ENCODE data around the gene MPC1L. TPM values are rescaled to one million over a fixed set of nuclear protein-coding genes. Genes with fewer than 3 reads are reported as not detected.

The MPC1L gene
- total and polyA plus RNA-seq, 9 of the 15 experiments (the other 6 are each of a cell fraction or from before 2014, with no cell fraction given), result not detected

- 90% methylated on average over 5 of the region's 5 CpGs for WGBS (ENCODE audit: insufficient coverage, low coverage, missing lambda C conversion rate)
- Histone ChIP-seq H2AFZ (ENCODE audit: low read depth, low read length) (no peak overlapping the region), H3K79me2 (ENCODE audit: control insufficient read depth, insufficient read depth, low read length) (no peaks in the 10 kb centered on the region), H3K9ac (ENCODE audit: insufficient read depth in 1 of 2, low read depth in 2 of 2, low read length in 2 of 2) (no peak overlapping the region), H3K27ac (ENCODE audit: extremely low read depth, low read depth, low read length) (no peak overlapping the region), H3K36me3 (ENCODE audit: control insufficient read depth, insufficient read depth, low read length) (peaks cover 41% of the 10 kb centered on the region; the same call in 2 of the 3 replicates), H4K20me1 (replicated peaks; ENCODE audit: control insufficient read depth, insufficient read depth, low read length) (no peaks in the 10 kb centered on the region), H3K4me2 (ENCODE audit: insufficient read depth, low read length) (no peak overlapping the region), H3K4me1 (replicated peaks in 1 of 2; ENCODE audit: control insufficient read depth in 2 of 2, insufficient read depth in 2 of 2, low read length in 2 of 2) (no peaks in the 10 kb centered on the region), H3K9me1 (ENCODE audit: control insufficient read depth, insufficient read depth, low read length) (no peaks in the 10 kb centered on the region), H3K4me3 (no peak overlapping the region), H3K27me3 (ENCODE audit: control insufficient read depth in 2 of 2, insufficient read depth in 2 of 2, low read length in 2 of 2) (no peaks in the 10 kb centered on the region), H3K9me3 (replicated peaks; ENCODE audit: control insufficient read depth, insufficient read depth, low read depth, low read length) (no peaks in the 10 kb centered on the region)
- ChIA-PET POLR2A (interaction anchor here (1.1 kb wide), 1 partner anchor 57 kb away, joined by 5 read pairs; no protein-coding TSS in a partner anchor), CTCF (ENCODE audit: low intra/inter-chr PET ratio) (no interaction called here)
- intact Hi-C loops (cut with micrococcal nuclease) (no loop called here), in situ Hi-C loops (cut with MboI) (no loop called here)
- TF ChIP-seq CEBPB (tag; IDR thresholded peaks at IDR 0.05), result 0 out of 2 replicates have a peak, but pooled peaks have one; percentile 47
- no peak for TF ChIP-seq CEBPG (CRISPR knock-in tag; IDR thresholded peaks at IDR 0.05)
- 0 out of 4 replicates have a peak, but pooled peaks have one; percentile 22 to 26 for TF ChIP-seq CEBPG (tag; conservative IDR thresholded peaks at IDR 0.05 in 1 of 2, IDR thresholded peaks at IDR 0.05 in 1 of 2)
- TF ChIP-seq ZNF551 (CRISPR knock-in tag; IDR thresholded peaks at IDR 0.05), result no peak
- ATAC-seq (no peak), DNase-seq (ENCODE audit: extremely low read depth in 1 of 4, low spot score in 3 of 4) (no peak), FAIRE-seq (no peak)
- no TSS peak for BruUV-seq (replicated peaks)
Observed at GRCh38 chrX:40628506-40628905, 5.3 kb downstream of the MPC1L start.

GRCh38 chrX:40632199-40632598 is 9.0 kb downstream of the MPC1L start:
- ChIA-PET POLR2A (no interaction called here), CTCF (ENCODE audit: low intra/inter-chr PET ratio) (no interaction called here)
- Histone ChIP-seq H3K9me1 (ENCODE audit: control insufficient read depth, insufficient read depth, low read length) (no peaks in the 10 kb centered on the region), H3K4me2 (ENCODE audit: insufficient read depth, low read length) (no peak overlapping the region), H3K36me3 (ENCODE audit: control insufficient read depth, insufficient read depth, low read length) (peaks cover 75% of the 10 kb centered on the region; the same call in 2 of the 3 replicates), H3K27ac (ENCODE audit: extremely low read depth, low read depth, low read length) (no peak overlapping the region), H2AFZ (ENCODE audit: low read depth, low read length) (no peak overlapping the region), H3K4me1 (replicated peaks in 1 of 2; ENCODE audit: control insufficient read depth in 2 of 2, insufficient read depth in 2 of 2, low read length in 2 of 2) (no peaks in the 10 kb centered on the region), H4K20me1 (replicated peaks; ENCODE audit: control insufficient read depth, insufficient read depth, low read length) (no peaks in the 10 kb centered on the region), H3K27me3 (ENCODE audit: control insufficient read depth in 2 of 2, insufficient read depth in 2 of 2, low read length in 2 of 2) (no peaks in the 10 kb centered on the region), H3K79me2 (ENCODE audit: control insufficient read depth, insufficient read depth, low read length) (no peaks in the 10 kb centered on the region), H3K4me3 (no peak overlapping the region), H3K9me3 (replicated peaks; ENCODE audit: control insufficient read depth, insufficient read depth, low read depth, low read length) (no peaks in the 10 kb centered on the region), H3K9ac (ENCODE audit: insufficient read depth in 1 of 2, low read depth in 2 of 2, low read length in 2 of 2) (no peak overlapping the region)
- no peak for FAIRE-seq
- ATAC-seq, result no peak
- no TSS peak for BruUV-seq (replicated peaks)
- in situ Hi-C loops (cut with MboI) (no loop called here), intact Hi-C loops (cut with micrococcal nuclease) (no loop called here)
- DNase-seq (ENCODE audit: extremely low read depth in 1 of 4, low spot score in 3 of 4), result no peak
- WGBS (ENCODE audit: insufficient coverage, low coverage, missing lambda C conversion rate), result 96% methylated on average over 4 of the region's 4 CpGs
- TF ChIP-seq CEBPZ (IDR thresholded peaks at IDR 0.05; ENCODE audit: borderline replicate concordance, low read depth, low read length), result no peak
- no peak for TF ChIP-seq HMG20B (CRISPR knock-in tag; IDR thresholded peaks at IDR 0.05)
- no peak for TF ChIP-seq ATF4 (CRISPR knock-in tag; IDR thresholded peaks at IDR 0.05)
- TF ChIP-seq ARID2 (IDR thresholded peaks at IDR 0.05), result no peak
- no peak for TF ChIP-seq POLR2A (conservative IDR thresholded peaks at IDR 0.05)
- TF ChIP-seq CTCF (IDR thresholded peaks at IDR 0.05 in 2 of 3, conservative IDR thresholded peaks at IDR 0.05 in 1 of 3; ENCODE audit: insufficient read depth in 2 of 3, low read depth in 1 of 3, low read length in 3 of 3), result no peak
- no peak for TF ChIP-seq CBX5 (IDR thresholded peaks at IDR 0.05; ENCODE audit: borderline replicate concordance, low read depth)
